Stimulated activated CD8-positive, alpha-beta memory T cell treated with anti-CD3 and anti-CD28 coated beads, Interleukin-4, amount 100 ng/mL, for 24 hours (primary cell): ENCODE data around the gene FRMD4A.

Experiments used
- DNase-seq: peaks from one replicate; pipeline ENCODE4 v3.0.0-alpha.2; 2020; ENCODE audit warnings: low read depth

Gene FRMD4A

GRCh38 chr10:13698217-13698616 is 632.5 kb downstream of the FRMD4A start:
- no peak for DNase-seq

GRCh38 chr10:13696071-13696470 is 634.7 kb downstream of the FRMD4A start:
- no peak for DNase-seq

GRCh38 chr10:13695588-13695987 is 635.1 kb downstream of the FRMD4A start:
- no peak for DNase-seq

GRCh38 chr10:13693783-13694700 is 636.7 kb downstream of the FRMD4A start:
- no peak for DNase-seq

GRCh38 chr10:13690281-13690825 is 640.4 kb downstream of the FRMD4A start:
- no peak for DNase-seq

GRCh38 chr10:13686331-13686752 is 644.4 kb downstream of the FRMD4A start:
- no peak for DNase-seq

- DNase-seq = no peak
Observed at GRCh38 chr10:13685885-13686284, 644.8 kb downstream of the FRMD4A start.

- DNase-seq = no peak
Observed at GRCh38 chr10:13684806-13685482, 645.8 kb downstream of the FRMD4A start.

GRCh38 chr10:13684252-13684791 is 646.4 kb downstream of the FRMD4A start:
- DNase-seq = no peak

GRCh38 chr10:13683017-13683416 is 647.7 kb downstream of the FRMD4A start:
- DNase-seq = no peak

GRCh38 chr10:13681960-13682359 is 648.8 kb downstream of the FRMD4A start:
- no peak for DNase-seq

GRCh38 chr10:13681528-13681927 is 649.2 kb downstream of the FRMD4A start:
- DNase-seq = no peak

- DNase-seq = no peak
Observed at GRCh38 chr10:13681095-13681494, 649.6 kb downstream of the FRMD4A start.

GRCh38 chr10:13678101-13678843 is 652.5 kb downstream of the FRMD4A start:
- DNase-seq = no peak

- no peak for DNase-seq
Observed at GRCh38 chr10:13674645-13675588, 655.8 kb downstream of the FRMD4A start.

GRCh38 chr10:13673156-13673555 is 657.6 kb downstream of the FRMD4A start:
- DNase-seq = no peak

GRCh38 chr10:13672548-13672947 is 658.2 kb downstream of the FRMD4A start:
- DNase-seq = no peak

- no peak for DNase-seq
Observed at GRCh38 chr10:13671904-13672303, 658.8 kb downstream of the FRMD4A start.

- no peak for DNase-seq
Observed at GRCh38 chr10:13670311-13670710, 660.4 kb downstream of the FRMD4A start.

- DNase-seq = no peak
Observed at GRCh38 chr10:13669901-13670300, 660.8 kb downstream of the FRMD4A start.
